HepG2 (cell line): ENCODE data around the gene MAPK6. TPM values are rescaled to one million over a fixed set of nuclear protein-coding genes. Genes with fewer than 3 reads are reported as not detected.

Experiments used
- AGO2 ChIP-seq: fragments of 200-400 bp; formaldehyde crosslinking; optimal IDR thresholded peaks from 2 replicates; pipeline ENCODE3; 2017; ENCODE audit warnings: mild to moderate bottlenecking, low read depth, low read length, moderate library complexity
- CAMTA2 ChIP-seq: sonication (generic); formaldehyde crosslinking; IDR thresholded peaks from 2 replicates; pipeline ENCODE4 v1.4.0; 2020; ENCODE audit warnings: mild to moderate bottlenecking, missing genetic modification reagents, borderline replicate concordance
- CCDC6 ChIP-seq: sonication (generic); formaldehyde crosslinking; IDR thresholded peaks from 2 replicates; pipeline ENCODE4 v1.8.1; 2022; ENCODE audit warnings: mild to moderate bottlenecking, missing genetic modification reagents, moderate library complexity
- CENPX ChIP-seq: sonication (generic); formaldehyde crosslinking; IDR thresholded peaks from 2 replicates; pipeline ENCODE4 v1.9.0; 2021; ENCODE audit warnings: mild to moderate bottlenecking, missing genetic modification reagents, moderate library complexity
- E2F1 ChIP-seq: sonication (generic); formaldehyde crosslinking; IDR thresholded peaks from 2 replicates; pipeline ENCODE4 v1.5.0; 2020; ENCODE audit warnings: missing genetic modification reagents
- HOXA9 ChIP-seq: sonication (generic); formaldehyde crosslinking; IDR thresholded peaks from 2 replicates; pipeline ENCODE4 v1.8.1; 2022; ENCODE audit warnings: missing genetic modification reagents, mild to moderate bottlenecking, moderate library complexity, borderline replicate concordance
- NKX3-1 ChIP-seq: sonication (generic); formaldehyde crosslinking; IDR thresholded peaks from 2 replicates; pipeline ENCODE4 v1.5.0; 2020; ENCODE audit warnings: missing genetic modification reagents
- SALL2 ChIP-seq: sonication (generic); formaldehyde crosslinking; IDR thresholded peaks from 2 replicates; pipeline ENCODE4 v1.8.1; 2023; ENCODE audit warnings: mild to moderate bottlenecking, missing genetic modification reagents, inconsistent platforms
- SMAD9 ChIP-seq: sonication (generic); formaldehyde crosslinking; IDR thresholded peaks from 2 replicates; pipeline ENCODE4 v1.5.1; 2020; ENCODE audit warnings: mild to moderate bottlenecking, missing genetic modification reagents
- SMARCE1 ChIP-seq: fragments of 450-650 bp; IDR thresholded peaks from 2 replicates; pipeline ENCODE4 v1.6.1; 2017; ENCODE audit warnings: borderline replicate concordance
- ZNF292 ChIP-seq: sonication (generic); formaldehyde crosslinking; IDR thresholded peaks from 2 replicates; pipeline ENCODE4 v1.8.1; 2022; ENCODE audit warnings: mild to moderate bottlenecking, low read depth, missing genetic modification reagents, borderline replicate concordance
- ZNF44 ChIP-seq: sonication (generic); formaldehyde crosslinking; IDR thresholded peaks from 2 replicates; pipeline ENCODE4 v1.5.1; 2020; ENCODE audit warnings: mild to moderate bottlenecking, missing genetic modification reagents
- ZNF660 ChIP-seq: sonication (generic); formaldehyde crosslinking; IDR thresholded peaks from 2 replicates; pipeline ENCODE4 v1.5.1; 2020; ENCODE audit warnings: mild to moderate bottlenecking, low read depth, missing genetic modification reagents, borderline replicate concordance
- ZNF724P ChIP-seq: sonication (generic); formaldehyde crosslinking; IDR thresholded peaks from 2 replicates; pipeline ENCODE4 v1.8.0; 2022; ENCODE audit warnings: missing genetic modification reagents, borderline replicate concordance
- ZNF768 ChIP-seq: sonication (generic); formaldehyde crosslinking; IDR thresholded peaks from 2 replicates; pipeline ENCODE4 v1.4.0; 2020; ENCODE audit warnings: missing genetic modification reagents
- polyA plus RNA-seq, 8 experiments: library from polyadenylated mRNA; depleted of rRNA in 3 of 8; stranded (reverse) in 7 of 8; unstranded in 1 of 8; fragments of >200 nt; fragmentation: Illumina TruSeq in 4 of 8; extraction: Trizol in 4 of 8; gene quantifications; 2 replicates each; pipeline versions ENCODE4 v1.2.1 to v1.2.3, GENCODE V29; 2011 to 2016; ENCODE audit warnings: low read depth in 4 of 8, missing spikeins in 1 of 8, mixed read lengths in 1 of 8; ENCODE audit not compliant: insufficient read depth in 1 of 8
- total RNA-seq, 5 experiments: library from RNA; depleted of rRNA; stranded (reverse); fragments of >200 nt; fragmentation: Illumina TruSeq; extraction: Trizol; gene quantifications; 2 replicates each; pipeline ENCODE4 v1.2.3, GENCODE V29; 2016; ENCODE audit warnings: low read depth in 1 of 5
- TF ChIP-seq, protein P1 (sequence below): sonication (generic); formaldehyde crosslinking; IDR thresholded peaks from 2 replicates; pipeline ENCODE4 v1.4.0; 2020; ENCODE audit warnings: missing genetic modification reagents
- TF ChIP-seq, protein P2 (sequence below): sonication (generic); formaldehyde crosslinking; IDR thresholded peaks from 2 replicates; pipeline ENCODE4 v1.8.0; 2022; ENCODE audit warnings: low read depth, missing genetic modification reagents
- TF ChIP-seq, protein P3 (sequence below): sonication (generic); formaldehyde crosslinking; conservative IDR thresholded peaks from 2 replicates; pipeline ENCODE4 v1.4.0; 2020; ENCODE audit warnings: missing genetic modification reagents
- TF ChIP-seq, protein P4 (sequence below): sonication (generic); formaldehyde crosslinking; IDR thresholded peaks from 2 replicates; pipeline ENCODE4 v1.8.0; 2022; ENCODE audit warnings: missing genetic modification reagents, mild to moderate bottlenecking, moderate library complexity, borderline replicate concordance

Gene MAPK6
- total and polyA plus RNA-seq, 2 of the 13 experiments (the other 11 are each of a cell fraction or from before 2014, with no cell fraction given): 89.5 to 99.7 TPM

- TF ChIP-seq, protein P1, sequence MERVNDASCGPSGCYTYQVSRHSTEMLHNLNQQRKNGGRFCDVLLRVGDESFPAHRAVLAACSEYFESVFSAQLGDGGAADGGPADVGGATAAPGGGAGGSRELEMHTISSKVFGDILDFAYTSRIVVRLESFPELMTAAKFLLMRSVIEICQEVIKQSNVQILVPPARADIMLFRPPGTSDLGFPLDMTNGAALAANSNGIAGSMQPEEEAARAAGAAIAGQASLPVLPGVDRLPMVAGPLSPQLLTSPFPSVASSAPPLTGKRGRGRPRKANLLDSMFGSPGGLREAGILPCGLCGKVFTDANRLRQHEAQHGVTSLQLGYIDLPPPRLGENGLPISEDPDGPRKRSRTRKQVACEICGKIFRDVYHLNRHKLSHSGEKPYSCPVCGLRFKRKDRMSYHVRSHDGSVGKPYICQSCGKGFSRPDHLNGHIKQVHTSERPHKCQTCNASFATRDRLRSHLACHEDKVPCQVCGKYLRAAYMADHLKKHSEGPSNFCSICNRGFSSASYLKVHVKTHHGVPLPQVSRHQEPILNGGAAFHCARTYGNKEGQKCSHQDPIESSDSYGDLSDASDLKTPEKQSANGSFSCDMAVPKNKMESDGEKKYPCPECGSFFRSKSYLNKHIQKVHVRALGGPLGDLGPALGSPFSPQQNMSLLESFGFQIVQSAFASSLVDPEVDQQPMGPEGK (CRISPR knock-in tag): peak; percentile 70
- TF ChIP-seq CAMTA2 (0 out of 2 replicates have a peak, but pooled peaks have one; percentile 64), ZNF660 (no peak), SALL2 (CRISPR knock-in tag) (peak; percentile 80), ZNF292 (CRISPR knock-in tag) (no peak; the same call in 1 of the 2 replicates), SMAD9 (CRISPR knock-in tag) (peak; percentile 61; the same call in 1 of the 2 replicates), ZNF724P (CRISPR knock-in tag) (0 out of 2 replicates have a peak, but pooled peaks have one; percentile 51), CCDC6 (CRISPR knock-in tag) (no peak; the same call in 1 of the 2 replicates), ZNF768 (peak; percentile 45; the same call in 1 of the 2 replicates), E2F1 (0 out of 2 replicates have a peak, but pooled peaks have one; percentile 80), CENPX (no peak), HOXA9 (CRISPR knock-in tag) (peak; percentile 79; the same call in 1 of the 2 replicates), SMARCE1 (no peak), AGO2 (peak; percentile 57), NKX3-1 (peak; percentile 45), ZNF44 (CRISPR knock-in tag) (peak; percentile 95)
- TF ChIP-seq, protein P2, sequence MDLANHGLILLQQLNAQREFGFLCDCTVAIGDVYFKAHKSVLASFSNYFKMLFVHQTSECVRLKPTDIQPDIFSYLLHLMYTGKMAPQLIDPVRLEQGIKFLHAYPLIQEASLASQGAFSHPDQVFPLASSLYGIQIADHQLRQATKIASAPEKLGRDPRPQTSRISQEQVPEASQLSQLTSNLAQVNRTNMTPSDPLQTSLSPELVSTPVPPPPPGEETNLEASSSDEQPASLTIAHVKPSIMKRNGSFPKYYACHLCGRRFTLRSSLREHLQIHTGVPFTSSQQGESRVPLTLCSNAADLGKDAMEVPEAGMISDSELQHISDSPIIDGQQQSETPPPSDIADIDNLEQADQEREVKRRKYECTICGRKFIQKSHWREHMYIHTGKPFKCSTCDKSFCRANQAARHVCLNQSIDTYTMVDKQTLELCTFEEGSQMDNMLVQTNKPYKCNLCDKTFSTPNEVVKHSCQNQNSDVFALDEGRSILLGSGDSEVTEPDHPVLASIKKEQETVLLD (CRISPR knock-in tag): peak; percentile 68; the same call in 1 of the 2 replicates
- TF ChIP-seq, protein P3, sequence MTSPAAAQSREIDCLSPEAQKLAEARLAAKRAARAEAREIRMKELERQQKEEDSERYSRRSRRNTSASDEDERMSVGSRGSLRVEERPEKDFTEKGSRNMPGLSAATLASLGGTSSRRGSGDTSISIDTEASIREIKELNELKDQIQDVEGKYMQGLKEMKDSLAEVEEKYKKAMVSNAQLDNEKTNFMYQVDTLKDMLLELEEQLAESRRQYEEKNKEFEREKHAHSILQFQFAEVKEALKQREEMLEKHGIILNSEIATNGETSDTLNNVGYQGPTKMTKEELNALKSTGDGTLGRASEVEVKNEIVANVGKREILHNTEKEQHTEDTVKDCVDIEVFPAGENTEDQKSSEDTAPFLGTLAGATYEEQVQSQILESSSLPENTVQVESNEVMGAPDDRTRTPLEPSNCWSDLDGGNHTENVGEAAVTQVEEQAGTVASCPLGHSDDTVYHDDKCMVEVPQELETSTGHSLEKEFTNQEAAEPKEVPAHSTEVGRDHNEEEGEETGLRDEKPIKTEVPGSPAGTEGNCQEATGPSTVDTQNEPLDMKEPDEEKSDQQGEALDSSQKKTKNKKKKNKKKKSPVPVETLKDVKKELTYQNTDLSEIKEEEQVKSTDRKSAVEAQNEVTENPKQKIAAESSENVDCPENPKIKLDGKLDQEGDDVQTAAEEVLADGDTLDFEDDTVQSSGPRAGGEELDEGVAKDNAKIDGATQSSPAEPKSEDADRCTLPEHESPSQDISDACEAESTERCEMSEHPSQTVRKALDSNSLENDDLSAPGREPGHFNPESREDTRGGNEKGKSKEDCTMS (CRISPR knock-in tag): no peak
- TF ChIP-seq, protein P4, sequence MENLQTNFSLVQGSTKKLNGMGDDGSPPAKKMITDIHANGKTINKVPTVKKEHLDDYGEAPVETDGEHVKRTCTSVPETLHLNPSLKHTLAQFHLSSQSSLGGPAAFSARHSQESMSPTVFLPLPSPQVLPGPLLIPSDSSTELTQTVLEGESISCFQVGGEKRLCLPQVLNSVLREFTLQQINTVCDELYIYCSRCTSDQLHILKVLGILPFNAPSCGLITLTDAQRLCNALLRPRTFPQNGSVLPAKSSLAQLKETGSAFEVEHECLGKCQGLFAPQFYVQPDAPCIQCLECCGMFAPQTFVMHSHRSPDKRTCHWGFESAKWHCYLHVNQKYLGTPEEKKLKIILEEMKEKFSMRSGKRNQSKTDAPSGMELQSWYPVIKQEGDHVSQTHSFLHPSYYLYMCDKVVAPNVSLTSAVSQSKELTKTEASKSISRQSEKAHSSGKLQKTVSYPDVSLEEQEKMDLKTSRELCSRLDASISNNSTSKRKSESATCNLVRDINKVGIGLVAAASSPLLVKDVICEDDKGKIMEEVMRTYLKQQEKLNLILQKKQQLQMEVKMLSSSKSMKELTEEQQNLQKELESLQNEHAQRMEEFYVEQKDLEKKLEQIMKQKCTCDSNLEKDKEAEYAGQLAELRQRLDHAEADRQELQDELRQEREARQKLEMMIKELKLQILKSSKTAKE (CRISPR knock-in tag): peak; percentile 85; the same call in 1 of the 2 replicates
These were observed at the start of gene MAPK6 (continued) for GRCh38 chr15:52018693-52019393.
